Ovary (tissue), 3 donors: Measurements from ENCODE around the gene IGF1R.

Experiments used
- POLR2A ChIP-seq: fragments of 450-650 bp; IDR thresholded peaks from one replicate; pipeline ENCODE4 v1.6.1; 2017; ENCODE audit warnings: antibody characterized with exemption, mild to moderate bottlenecking, moderate library complexity
- TF ChIP-seq, protein P1 (sequence below), 3 donors: fragments of 450-650 bp in 2 of 3; fragments of 200-600 bp in 1 of 3; IDR thresholded peaks; one replicate each; pipeline versions ENCODE4 v1.5.1 to v1.8.0; 2016 to 2022; ENCODE audit warnings: antibody characterized with exemption in 3 of 3, mild to moderate bottlenecking in 1 of 3
- donor health status: DM: no; HTN: no; CAD: no.

DNA sequence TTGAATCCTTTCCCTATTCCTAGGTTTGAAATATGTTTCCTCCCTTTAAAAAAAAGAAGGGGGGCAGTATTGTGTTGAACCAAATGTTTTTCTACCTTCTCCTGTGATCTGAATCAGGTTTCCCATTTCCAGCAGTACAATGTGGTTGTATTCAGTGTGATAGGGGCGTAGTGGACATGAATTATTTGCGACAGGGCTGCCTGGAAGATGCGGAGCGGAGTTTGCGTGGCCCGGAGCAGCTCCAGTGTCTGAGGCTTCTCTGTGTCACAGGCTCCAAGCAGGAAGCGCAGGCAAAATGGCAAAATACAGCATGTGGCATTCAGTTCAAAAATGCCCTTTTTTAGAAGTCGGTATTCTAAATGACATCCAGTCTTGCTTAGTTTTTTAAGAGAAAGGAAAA lies 204.8 kb downstream of the IGF1R start:
- TF ChIP-seq, protein P1, sequence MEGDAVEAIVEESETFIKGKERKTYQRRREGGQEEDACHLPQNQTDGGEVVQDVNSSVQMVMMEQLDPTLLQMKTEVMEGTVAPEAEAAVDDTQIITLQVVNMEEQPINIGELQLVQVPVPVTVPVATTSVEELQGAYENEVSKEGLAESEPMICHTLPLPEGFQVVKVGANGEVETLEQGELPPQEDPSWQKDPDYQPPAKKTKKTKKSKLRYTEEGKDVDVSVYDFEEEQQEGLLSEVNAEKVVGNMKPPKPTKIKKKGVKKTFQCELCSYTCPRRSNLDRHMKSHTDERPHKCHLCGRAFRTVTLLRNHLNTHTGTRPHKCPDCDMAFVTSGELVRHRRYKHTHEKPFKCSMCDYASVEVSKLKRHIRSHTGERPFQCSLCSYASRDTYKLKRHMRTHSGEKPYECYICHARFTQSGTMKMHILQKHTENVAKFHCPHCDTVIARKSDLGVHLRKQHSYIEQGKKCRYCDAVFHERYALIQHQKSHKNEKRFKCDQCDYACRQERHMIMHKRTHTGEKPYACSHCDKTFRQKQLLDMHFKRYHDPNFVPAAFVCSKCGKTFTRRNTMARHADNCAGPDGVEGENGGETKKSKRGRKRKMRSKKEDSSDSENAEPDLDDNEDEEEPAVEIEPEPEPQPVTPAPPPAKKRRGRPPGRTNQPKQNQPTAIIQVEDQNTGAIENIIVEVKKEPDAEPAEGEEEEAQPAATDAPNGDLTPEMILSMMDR (IDR thresholded peaks at IDR 0.05): peak in 2 of 3 donors; percentile 22 to 26
- TF ChIP-seq POLR2A: peak; percentile 74
